MCF 10A (cell line): ENCODE data around the gene MINDY3. TPM values are rescaled to one million over a fixed set of nuclear protein-coding genes. Genes with fewer than 3 reads are reported as not detected.
"Not testable (repeated sequence)": the region's sequence is repeated elsewhere in the genome, so short reads cannot be mapped to it uniquely, and the experiment has no call there.

Experiments used
- BruUV-seq: library from RNA; stranded (reverse); fragments of 400-500 nt; replicated peaks from 2 replicates; lab custom pipeline; 2021; lab: Mats Ljungman, UMichigan
- CTCF ChIA-PET: fragments of 300-600 bp; sonication (Branson Sonifier 250); formaldehyde crosslinking; extraction: SDS; loops from one replicate; lab custom pipeline; 2021; ENCODE audit warnings: antibody characterized with exemption, inconsistent platforms; lab: Yijun Ruan, JAX
- POLR2A ChIA-PET: fragments of 300-600, 350-650 bp; sonication (Branson Sonifier 250); formaldehyde crosslinking; extraction: SDS; loops from one replicate; lab custom pipeline; 2020; ENCODE audit warnings: antibody characterized with exemption, inconsistent platforms; lab: Yijun Ruan, JAX
- DNase-seq: peaks from one replicate; pipeline ENCODE4 v3.0.0-alpha.2; 2018; ENCODE audit not compliant: unreplicated experiment
- H3K27ac Mint-ChIP-seq: one replicate; pipeline ENCODE4 v1.8.0; 2022; ENCODE audit warnings: mild to moderate bottlenecking, low read depth, mixed read lengths; ENCODE audit not compliant: unreplicated experiment
- H3K27me3 Mint-ChIP-seq: one replicate; pipeline ENCODE4 v1.8.0; 2022; ENCODE audit warnings: mixed read lengths; ENCODE audit not compliant: insufficient read depth, unreplicated experiment
- H3K36me3 Mint-ChIP-seq: one replicate; pipeline ENCODE4 v1.8.0; 2022; ENCODE audit warnings: mild to moderate bottlenecking, moderate library complexity, mixed read lengths; ENCODE audit not compliant: insufficient read depth, unreplicated experiment
- H3K4me1 Mint-ChIP-seq: one replicate; pipeline ENCODE4 v1.8.0; 2022; ENCODE audit warnings: mixed read lengths; ENCODE audit not compliant: insufficient read depth, unreplicated experiment
- H3K4me3 Mint-ChIP-seq: one replicate; pipeline ENCODE4 v1.8.0; 2022; ENCODE audit warnings: mild to moderate bottlenecking, moderate library complexity, mixed read lengths; ENCODE audit not compliant: unreplicated experiment
- H3K9me3 Mint-ChIP-seq: one replicate; pipeline ENCODE4 v1.8.0; 2022; ENCODE audit warnings: mixed read lengths; ENCODE audit not compliant: unreplicated experiment
- CTCF ChIP-seq: fragments of 200-600 bp; IDR thresholded peaks from one replicate; pipeline ENCODE4 v1.8.0; 2022; ENCODE audit warnings: antibody characterized with exemption, mild to moderate bottlenecking; ENCODE audit not compliant: unreplicated experiment
- intact Hi-C: fragments of 100-400 bp; cut with micrococcal nuclease; formaldehyde crosslinking; loops from 2 replicates; pipeline ENCODE4 v1.14.1; 2022
- total RNA-seq: library from RNA; stranded (reverse); gene quantifications from 2 replicates; pipeline ENCODE4 v1.2.3, GENCODE V29; 2022

Gene MINDY3
- total RNA-seq, 1 experiment from 2014 or later = 28.8 TPM

- no peak overlapping the region for H3K4me3 Mint-ChIP-seq
- ChIA-PET CTCF (no interaction called here), POLR2A (interaction anchor here (1.6 kb wide), 1 partner anchor 12 kb away, joined by 5 read pairs; no protein-coding TSS in a partner anchor)
- H3K4me1 Mint-ChIP-seq = peaks cover 3% of the 10 kb centered on the region
- no peaks in the 10 kb centered on the region for H3K27me3 Mint-ChIP-seq
- H3K9me3 Mint-ChIP-seq = peaks cover 6% of the 10 kb centered on the region
- no peak for DNase-seq
- no peak for TF ChIP-seq CTCF
- intact Hi-C loops = no loop called here
- no TSS peak for BruUV-seq
- peak overlapping the region; percentile 35 for H3K27ac Mint-ChIP-seq
- peaks cover 21% of the 10 kb centered on the region for H3K36me3 Mint-ChIP-seq
Measured at GRCh38 chr10:15780353-15781135, 79.8 kb downstream of the MINDY3 start.

- TF ChIP-seq CTCF = no peak
- BruUV-seq = no TSS peak
- Mint-ChIP-seq H3K27me3 (no peaks in the 10 kb centered on the region), H3K4me3 (no peak overlapping the region), H3K36me3 (peaks cover 16% of the 10 kb centered on the region), H3K4me1 (peaks cover 6% of the 10 kb centered on the region), H3K9me3 (peaks cover 6% of the 10 kb centered on the region), H3K27ac (no peak overlapping the region)
- peak; percentile 14 for DNase-seq
- ChIA-PET POLR2A (no interaction called here), CTCF (no interaction called here)
- intact Hi-C loops = no loop called here
Measured at GRCh38 chr10:15775513-15775912, 84.8 kb downstream of the MINDY3 start.

GRCh38 chr10:15774534-15774933 is 85.8 kb downstream of the MINDY3 start:
- H3K4me3 Mint-ChIP-seq, H3K27ac Mint-ChIP-seq, H3K9me3 Mint-ChIP-seq, DNase-seq, CTCF ChIA-PET, H3K4me1 Mint-ChIP-seq, intact Hi-C loops, BruUV-seq, POLR2A ChIA-PET, H3K27me3 Mint-ChIP-seq: not testable (repeated sequence)
- H3K36me3 Mint-ChIP-seq = peaks cover 16% of the 10 kb centered on the region

- ChIA-PET POLR2A (no interaction called here), CTCF (interaction anchor here (0.5 to 0.6 kb wide), 4 partner anchors 42 to 1581 kb away, joined by 3 read pairs; no protein-coding TSS in a partner anchor)
- DNase-seq = no peak
- H3K9me3 Mint-ChIP-seq = peaks cover 13% of the 10 kb centered on the region
- no peaks in the 10 kb centered on the region for H3K27me3 Mint-ChIP-seq
- intact Hi-C loops = no loop called here
- TF ChIP-seq CTCF = no peak
- BruUV-seq = no TSS peak
- H3K36me3 Mint-ChIP-seq = no peaks in the 10 kb centered on the region
- H3K4me3 Mint-ChIP-seq = no peak overlapping the region
- no peak overlapping the region for H3K27ac Mint-ChIP-seq
- no peaks in the 10 kb centered on the region for H3K4me1 Mint-ChIP-seq
Measured at GRCh38 chr10:15764892-15765454, 95.3 kb downstream of the MINDY3 start.
